Panc1 (cell line): ENCODE results near the gene PYDC1. TPM values are rescaled to one million over a fixed set of nuclear protein-coding genes. Genes with fewer than 3 reads are reported as not detected.

Experiments used
- ATAC-seq: fragments of 200-7000 bp; cut with Tn5 transposase; 2 replicates; pipeline ENCODE4 v1.9.1; 2020; ENCODE audit warnings: mild to moderate bottlenecking, moderate library complexity
- BruUV-seq: library from RNA; stranded (reverse); fragments of 400-500 nt; replicated peaks from 2 replicates; lab custom pipeline; 2021; lab: Mats Ljungman, UMichigan
- CTCF ChIA-PET: fragments of 300-600 bp; sonication (Branson Sonifier 250); formaldehyde crosslinking; loops from one replicate; lab custom pipeline; 2022; ENCODE audit warnings: antibody characterized with exemption; lab: Charles Lee
- POLR2A ChIA-PET: fragments of 300-600 bp; sonication (Branson Sonifier 250); formaldehyde crosslinking; loops from one replicate; lab custom pipeline; 2022; ENCODE audit warnings: antibody characterized with exemption; lab: Charles Lee
- DNase-seq: peaks from one replicate; pipeline ENCODE4 v3.0.0-alpha.2; 2010; ENCODE audit warnings: low read depth, low spot score
- H3K27ac ChIP-seq: 2 replicates; pipeline ENCODE4 v1.5.1; 2011; ENCODE audit warnings: mild to moderate bottlenecking, low read length, inconsistent platforms
- H3K27me3 ChIP-seq: fragments of 200-500 bp; sonication (Bioruptor generic); 2 replicates; pipeline ENCODE4 v1.6.0; 2014; ENCODE audit warnings: low read length, inconsistent platforms; ENCODE audit not compliant: control insufficient read depth, insufficient read depth
- H3K36me3 ChIP-seq: fragments of 200-500 bp; sonication (Bioruptor generic); 2 replicates; pipeline ENCODE4 v1.5.1; 2014; ENCODE audit warnings: inconsistent platforms, mild to moderate bottlenecking, low read length, moderate library complexity; ENCODE audit not compliant: control insufficient read depth, insufficient read depth
- H3K4me1 ChIP-seq: 2 replicates; pipeline ENCODE4 v1.5.1; 2011; ENCODE audit warnings: inconsistent platforms, mild to moderate bottlenecking, low read length, moderate library complexity; ENCODE audit not compliant: control insufficient read depth, insufficient read depth
- H3K4me3 ChIP-seq, 2 experiments: 2 replicates each; pipeline ENCODE4 v1.5.1; 2011 to 2012; ENCODE audit warnings: low read depth in 2 of 2, low read length in 2 of 2, mild to moderate bottlenecking in 2 of 2, inconsistent platforms in 1 of 2, moderate library complexity in 1 of 2
- H3K9me3 ChIP-seq: fragments of 200-500 bp; sonication (Bioruptor generic); 2 replicates; pipeline ENCODE4 v1.5.1; 2014; ENCODE audit warnings: low read depth, mild to moderate bottlenecking, inconsistent platforms, low read length, moderate library complexity; ENCODE audit not compliant: control insufficient read depth, insufficient read depth
- CTCF ChIP-seq: fragments of 450-650 bp; IDR thresholded peaks from 2 replicates; pipeline ENCODE4 v1.5.1; 2017; ENCODE audit warnings: mild to moderate bottlenecking
- POLR2AphosphoS5 ChIP-seq: IDR thresholded peaks from 2 replicates; pipeline ENCODE4 v1.6.1; 2012; ENCODE audit warnings: mild to moderate bottlenecking, low read depth, low read length, moderate library complexity
- REST ChIP-seq, 2 experiments: IDR thresholded peaks; 2 replicates each; pipeline ENCODE4 v1.6.1; 2011 to 2012; ENCODE audit warnings: low read depth in 2 of 2, control low read depth in 1 of 2, low read length in 1 of 2, mild to moderate bottlenecking in 1 of 2, moderate library complexity in 1 of 2; ENCODE audit not compliant: insufficient read depth in 1 of 2
- SIN3A ChIP-seq: IDR thresholded peaks from 2 replicates; pipeline ENCODE4 v1.6.1; 2012; ENCODE audit warnings: low read depth, mild to moderate bottlenecking, low read length, moderate library complexity, borderline replicate concordance; ENCODE audit not compliant: insufficient read depth
- TCF7L2 ChIP-seq: IDR thresholded peaks from 2 replicates; pipeline ENCODE4 v1.6.1; 2011; ENCODE audit warnings: mild to moderate bottlenecking, low read depth, low read length, inconsistent platforms
- in situ Hi-C: cut with HindIII; loops from 2 replicates; pipeline ENCODE4 v1.10.0; 2016; ENCODE audit warnings: low sequenced_read_pairs, low pct_unique_long_range_greater_than_20kb
- intact Hi-C: fragments of 100-400 bp; cut with micrococcal nuclease; formaldehyde crosslinking; loops from one replicate; pipeline ENCODE4 v1.10.0; 2022; ENCODE audit not compliant: unreplicated experiment
- total RNA-seq: library from RNA; stranded (reverse); gene quantifications from one replicate; pipeline ENCODE4 v1.2.1, GENCODE V29; 2021; ENCODE audit not compliant: unreplicated experiment

Gene PYDC1
- total RNA-seq, 1 experiment from 2014 or later, result not detected

GRCh38 chr16:31243734-31244670, 27.1 kb upstream of the PYDC1 start:
- no TSS peak for BruUV-seq

More at GRCh38 chr16:31243734-31244670, 27.1 kb upstream of the PYDC1 start:
- Histone ChIP-seq H3K9me3 (no peaks in the 10 kb centered on the region), H3K36me3 (no peaks in the 10 kb centered on the region), H3K4me3 (no peak overlapping the region), H3K4me1 (no peaks in the 10 kb centered on the region), H3K27me3 (no peaks in the 10 kb centered on the region; the same call in 1 of the 2 replicates), H3K27ac (no peak overlapping the region)
- TF ChIP-seq REST (IDR thresholded peaks at IDR 0.05; ENCODE audit: insufficient read depth in 1 of 2, low read depth in 2 of 2, low read length in 1 of 2), result no peak
- no peak for TF ChIP-seq SIN3A
- TF ChIP-seq CTCF, result no peak
- no peak for TF ChIP-seq POLR2AphosphoS5
- no peak for TF ChIP-seq TCF7L2
- CTCF ChIA-PET, result interaction anchor here (0.6 kb wide), 1 partner anchor 10 kb away, joined by 4 read pairs; no protein-coding TSS in a partner anchor
- POLR2A ChIA-PET, result no interaction called here
- ATAC-seq, result no peak
- DNase-seq, result no peak
- in situ Hi-C loops (no loop called here), intact Hi-C loops (no loop called here)
